WTC11 (cell line): Measurements from ENCODE around the gene RIPOR3. TPM values are rescaled to one million over a fixed set of nuclear protein-coding genes. Genes with fewer than 3 reads are reported as not detected.

ENCODE experiments used
- ATAC-seq: fragments of 200-7000 bp; cut with Tn5 transposase; 2 replicates; pipeline ENCODE4 v1.10.0; 2021; ENCODE audit warnings: mild to moderate bottlenecking, moderate library complexity
- CTCF ChIA-PET: fragments of 300-600 bp; sonication (Branson Sonifier 250); formaldehyde crosslinking; loops from one replicate; lab custom pipeline; 2021; ENCODE audit warnings: antibody characterized with exemption; lab: Charles Lee
- POLR2A ChIA-PET: fragments of 350-600 bp; sonication (Branson Sonifier 250); formaldehyde crosslinking; loops from one replicate; lab custom pipeline; 2021; ENCODE audit warnings: antibody characterized with exemption; lab: Charles Lee
- DNase-seq: peaks from one replicate; pipeline ENCODE4 v3.0.0; 2021; ENCODE audit warnings: low spot score
- H3K27ac Mint-ChIP-seq: 2 replicates; pipeline ENCODE4 v1.8.0; 2021; ENCODE audit warnings: mixed read lengths
- H3K27me3 Mint-ChIP-seq: 2 replicates; pipeline ENCODE4 v1.8.0; 2021; ENCODE audit warnings: low read depth, mild to moderate bottlenecking, moderate library complexity, mixed read lengths
- H3K36me3 Mint-ChIP-seq: 2 replicates; pipeline ENCODE4 v1.8.0; 2021; ENCODE audit warnings: mixed read lengths
- H3K4me1 Mint-ChIP-seq: 2 replicates; pipeline ENCODE4 v1.8.0; 2022; ENCODE audit warnings: mixed read lengths
- H3K4me3 Mint-ChIP-seq: 2 replicates; pipeline ENCODE4 v1.8.0; 2021; ENCODE audit warnings: mild to moderate bottlenecking, moderate library complexity, mixed read lengths
- H3K9me3 Mint-ChIP-seq: 2 replicates; pipeline ENCODE4 v1.8.0; 2021; ENCODE audit warnings: mixed read lengths
- CREB1 ChIP-seq: sonication (generic); formaldehyde crosslinking; IDR thresholded peaks from 2 replicates; pipeline ENCODE4 v1.8.0; 2023; ENCODE audit warnings: mild to moderate bottlenecking, missing genetic modification reagents
- GTF2I ChIP-seq: fragments of 250-450 bp; sonication (Bioruptor Pico); conservative IDR thresholded peaks from 2 replicates; pipeline ENCODE4 v1.4.0; 2021; ENCODE audit warnings: mild to moderate bottlenecking
- MYBL2 ChIP-seq: sonication (generic); formaldehyde crosslinking; IDR thresholded peaks from 2 replicates; pipeline ENCODE4 v1.8.1; 2023; ENCODE audit warnings: mild to moderate bottlenecking, moderate library complexity, missing genetic modification reagents
- NFATC4 ChIP-seq: fragments of 250-450 bp; sonication (Bioruptor Pico); IDR thresholded peaks from 2 replicates; pipeline ENCODE4 v1.9.0; 2021; ENCODE audit warnings: mild to moderate bottlenecking
- NFE2L1 ChIP-seq: sonication (generic); formaldehyde crosslinking; IDR thresholded peaks from 2 replicates; pipeline ENCODE4 v1.8.1; 2023; ENCODE audit warnings: missing genetic modification reagents
- NFYB ChIP-seq: sonication (generic); formaldehyde crosslinking; conservative IDR thresholded peaks from 2 replicates; pipeline ENCODE4 v1.8.0; 2022; ENCODE audit warnings: low read depth, missing genetic modification reagents
- NR1H2 ChIP-seq: sonication (generic); formaldehyde crosslinking; IDR thresholded peaks from 2 replicates; pipeline ENCODE4 v1.9.0; 2021; ENCODE audit warnings: mild to moderate bottlenecking, moderate library complexity, missing genetic modification reagents
- OVOL2 ChIP-seq: fragments of 250-450 bp; sonication (Bioruptor Pico); IDR thresholded peaks from 2 replicates; pipeline ENCODE4 v1.9.0; 2021; ENCODE audit warnings: mild to moderate bottlenecking, borderline replicate concordance
- SP1 ChIP-seq: sonication (generic); formaldehyde crosslinking; conservative IDR thresholded peaks from 2 replicates; pipeline ENCODE4 v1.8.1; 2022; ENCODE audit warnings: missing genetic modification reagents
- TCF7 ChIP-seq: sonication (generic); formaldehyde crosslinking; IDR thresholded peaks from 2 replicates; pipeline ENCODE4 v1.8.0; 2022; ENCODE audit warnings: mild to moderate bottlenecking, low read depth, missing genetic modification reagents, moderate library complexity
- TEAD4 ChIP-seq: sonication (generic); formaldehyde crosslinking; IDR thresholded peaks from 2 replicates; pipeline ENCODE4 v1.8.0; 2022; ENCODE audit warnings: mild to moderate bottlenecking, missing genetic modification reagents
- ZNF138 ChIP-seq: sonication (generic); formaldehyde crosslinking; conservative IDR thresholded peaks from 2 replicates; pipeline ENCODE4 v1.8.1; 2022; ENCODE audit warnings: mild to moderate bottlenecking, moderate library complexity, missing genetic modification reagents
- total RNA-seq: library from RNA; stranded (reverse); gene quantifications from 3 replicates; pipeline ENCODE4 v1.2.3, GENCODE V29; 2021
- TF ChIP-seq, protein P1 (sequence below): sonication (generic); formaldehyde crosslinking; IDR thresholded peaks from 2 replicates; pipeline ENCODE4 v1.8.1; 2022; ENCODE audit warnings: low read depth, mild to moderate bottlenecking, moderate library complexity, missing genetic modification reagents, borderline replicate concordance
- TF ChIP-seq, protein P2 (sequence below): fragments of 250-450 bp; sonication (Bioruptor Pico); IDR thresholded peaks from 2 replicates; pipeline ENCODE4 v1.9.0; 2021; ENCODE audit warnings: moderate library complexity, mild to moderate bottlenecking, inconsistent platforms, borderline replicate concordance
- TF ChIP-seq, protein P3 (sequence below): sonication (generic); formaldehyde crosslinking; IDR thresholded peaks from 2 replicates; pipeline ENCODE4 v1.8.1; 2023; ENCODE audit warnings: mild to moderate bottlenecking, missing genetic modification reagents, borderline replicate concordance
- TF ChIP-seq, protein P4 (sequence below): sonication (generic); formaldehyde crosslinking; IDR thresholded peaks from 2 replicates; pipeline ENCODE4 v1.8.0; 2022; ENCODE audit warnings: missing genetic modification reagents
- TF ChIP-seq, protein P5 (sequence below): sonication (generic); formaldehyde crosslinking; IDR thresholded peaks from 2 replicates; pipeline ENCODE4 v1.8.1; 2022; ENCODE audit warnings: missing genetic modification reagents, borderline replicate concordance
- TF ChIP-seq, protein P6 (sequence below): sonication (generic); formaldehyde crosslinking; IDR thresholded peaks from 2 replicates; pipeline ENCODE4 v1.8.1; 2023; ENCODE audit warnings: mild to moderate bottlenecking, missing genetic modification reagents
- TF ChIP-seq, protein P7 (sequence below): sonication (generic); formaldehyde crosslinking; IDR thresholded peaks from 2 replicates; pipeline ENCODE4 v1.8.1; 2023; ENCODE audit warnings: mild to moderate bottlenecking, missing genetic modification reagents, moderate library complexity

The RIPOR3 gene
- total RNA-seq, 1 experiment from 2014 or later = 6.5 TPM

DNA sequence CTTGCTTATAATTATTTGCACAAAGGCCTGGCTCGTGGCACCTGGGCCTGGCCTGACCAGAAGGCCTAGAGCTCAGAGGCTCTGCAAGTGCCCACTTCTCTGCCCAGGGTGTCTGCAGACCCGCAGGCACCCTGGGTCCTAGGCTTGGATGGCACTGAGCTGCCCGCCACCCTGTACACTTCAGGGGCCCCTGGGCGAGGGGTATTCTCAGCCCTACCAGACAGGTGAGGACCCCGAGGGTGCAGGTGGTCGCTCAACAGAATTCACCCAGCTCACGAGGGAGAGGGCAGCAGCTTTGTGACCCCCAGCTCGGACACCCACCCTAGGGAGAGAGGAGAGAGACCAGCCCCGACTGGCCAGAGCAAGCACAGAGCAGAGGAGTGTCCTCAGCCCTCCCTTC lies 83.9 kb downstream of the RIPOR3 start:
- Mint-ChIP-seq H3K27me3 (no peaks in the 10 kb centered on the region), H3K4me1 (peaks cover 7% of the 10 kb centered on the region), H3K27ac (no peak overlapping the region), H3K4me3 (no peak overlapping the region), H3K9me3 (no peaks in the 10 kb centered on the region), H3K36me3 (no peaks in the 10 kb centered on the region)
- ATAC-seq (no peak), DNase-seq (no peak)
- POLR2A ChIA-PET = no interaction called here
- CTCF ChIA-PET = interaction anchor here (1.3 kb wide), 1 partner anchor 187 kb away, joined by 3 read pairs; the partner anchor contains the start of gene BCAS4
- TF ChIP-seq, protein P1, sequence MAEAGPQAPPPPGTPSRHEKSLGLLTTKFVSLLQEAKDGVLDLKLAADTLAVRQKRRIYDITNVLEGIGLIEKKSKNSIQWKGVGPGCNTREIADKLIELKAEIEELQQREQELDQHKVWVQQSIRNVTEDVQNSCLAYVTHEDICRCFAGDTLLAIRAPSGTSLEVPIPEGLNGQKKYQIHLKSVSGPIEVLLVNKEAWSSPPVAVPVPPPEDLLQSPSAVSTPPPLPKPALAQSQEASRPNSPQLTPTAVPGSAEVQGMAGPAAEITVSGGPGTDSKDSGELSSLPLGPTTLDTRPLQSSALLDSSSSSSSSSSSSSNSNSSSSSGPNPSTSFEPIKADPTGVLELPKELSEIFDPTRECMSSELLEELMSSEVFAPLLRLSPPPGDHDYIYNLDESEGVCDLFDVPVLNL = no peak
- TF ChIP-seq, protein P2, sequence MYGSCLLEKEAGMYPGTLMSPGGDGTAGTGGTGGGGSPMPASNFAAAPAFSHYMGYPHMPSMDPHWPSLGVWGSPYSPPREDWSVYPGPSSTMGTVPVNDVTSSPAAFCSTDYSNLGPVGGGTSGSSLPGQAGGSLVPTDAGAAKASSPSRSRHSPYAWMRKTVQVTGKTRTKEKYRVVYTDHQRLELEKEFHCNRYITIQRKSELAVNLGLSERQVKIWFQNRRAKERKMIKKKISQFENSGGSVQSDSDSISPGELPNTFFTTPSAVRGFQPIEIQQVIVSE = no peak

DNA sequence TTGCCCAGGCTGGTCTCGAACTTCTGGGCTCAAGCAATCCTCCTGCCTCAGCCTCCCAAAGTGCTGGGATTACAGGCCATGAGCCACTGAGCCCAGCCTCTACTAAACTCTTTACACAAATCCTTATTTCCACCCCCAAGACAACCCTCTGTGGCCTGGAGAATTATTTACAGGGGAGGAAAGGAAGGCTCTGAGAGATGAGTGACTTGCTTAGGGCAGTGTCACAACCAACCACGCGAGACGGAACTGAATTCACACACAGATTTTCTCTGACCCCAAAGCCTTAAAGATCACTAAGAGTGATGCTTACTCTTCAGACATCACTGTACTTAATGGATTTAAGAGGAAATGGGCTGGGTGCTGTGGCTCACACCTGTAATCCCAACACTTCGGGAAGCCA lies 86.2 kb downstream of the RIPOR3 start:
- ChIA-PET POLR2A (interaction anchor here (0.6 kb wide), 1 partner anchor 13 kb away, joined by 3 read pairs; no protein-coding TSS in a partner anchor), CTCF (interaction anchor here (0.5 to 1.4 kb wide), 5 partner anchors 17 to 829 kb away, joined by 3 to 4 read pairs (median 3); no protein-coding TSS in a partner anchor)
- H3K4me3 Mint-ChIP-seq = no peak overlapping the region
- H3K9me3 Mint-ChIP-seq = no peaks in the 10 kb centered on the region
- H3K36me3 Mint-ChIP-seq = no peaks in the 10 kb centered on the region
- H3K27me3 Mint-ChIP-seq = no peaks in the 10 kb centered on the region
- DNase-seq (no peak), ATAC-seq (no peak)
- TF ChIP-seq NFE2L1 (CRISPR knock-in tag) (no peak), NFATC4 (CRISPR knock-in tag) (no peak), OVOL2 (no peak)
- TF ChIP-seq, protein P3, sequence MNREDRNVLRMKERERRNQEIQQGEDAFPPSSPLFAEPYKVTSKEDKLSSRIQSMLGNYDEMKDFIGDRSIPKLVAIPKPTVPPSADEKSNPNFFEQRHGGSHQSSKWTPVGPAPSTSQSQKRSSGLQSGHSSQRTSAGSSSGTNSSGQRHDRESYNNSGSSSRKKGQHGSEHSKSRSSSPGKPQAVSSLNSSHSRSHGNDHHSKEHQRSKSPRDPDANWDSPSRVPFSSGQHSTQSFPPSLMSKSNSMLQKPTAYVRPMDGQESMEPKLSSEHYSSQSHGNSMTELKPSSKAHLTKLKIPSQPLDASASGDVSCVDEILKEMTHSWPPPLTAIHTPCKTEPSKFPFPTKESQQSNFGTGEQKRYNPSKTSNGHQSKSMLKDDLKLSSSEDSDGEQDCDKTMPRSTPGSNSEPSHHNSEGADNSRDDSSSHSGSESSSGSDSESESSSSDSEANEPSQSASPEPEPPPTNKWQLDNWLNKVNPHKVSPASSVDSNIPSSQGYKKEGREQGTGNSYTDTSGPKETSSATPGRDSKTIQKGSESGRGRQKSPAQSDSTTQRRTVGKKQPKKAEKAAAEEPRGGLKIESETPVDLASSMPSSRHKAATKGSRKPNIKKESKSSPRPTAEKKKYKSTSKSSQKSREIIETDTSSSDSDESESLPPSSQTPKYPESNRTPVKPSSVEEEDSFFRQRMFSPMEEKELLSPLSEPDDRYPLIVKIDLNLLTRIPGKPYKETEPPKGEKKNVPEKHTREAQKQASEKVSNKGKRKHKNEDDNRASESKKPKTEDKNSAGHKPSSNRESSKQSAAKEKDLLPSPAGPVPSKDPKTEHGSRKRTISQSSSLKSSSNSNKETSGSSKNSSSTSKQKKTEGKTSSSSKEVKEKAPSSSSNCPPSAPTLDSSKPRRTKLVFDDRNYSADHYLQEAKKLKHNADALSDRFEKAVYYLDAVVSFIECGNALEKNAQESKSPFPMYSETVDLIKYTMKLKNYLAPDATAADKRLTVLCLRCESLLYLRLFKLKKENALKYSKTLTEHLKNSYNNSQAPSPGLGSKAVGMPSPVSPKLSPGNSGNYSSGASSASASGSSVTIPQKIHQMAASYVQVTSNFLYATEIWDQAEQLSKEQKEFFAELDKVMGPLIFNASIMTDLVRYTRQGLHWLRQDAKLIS = no peak
- TF ChIP-seq, protein P4, sequence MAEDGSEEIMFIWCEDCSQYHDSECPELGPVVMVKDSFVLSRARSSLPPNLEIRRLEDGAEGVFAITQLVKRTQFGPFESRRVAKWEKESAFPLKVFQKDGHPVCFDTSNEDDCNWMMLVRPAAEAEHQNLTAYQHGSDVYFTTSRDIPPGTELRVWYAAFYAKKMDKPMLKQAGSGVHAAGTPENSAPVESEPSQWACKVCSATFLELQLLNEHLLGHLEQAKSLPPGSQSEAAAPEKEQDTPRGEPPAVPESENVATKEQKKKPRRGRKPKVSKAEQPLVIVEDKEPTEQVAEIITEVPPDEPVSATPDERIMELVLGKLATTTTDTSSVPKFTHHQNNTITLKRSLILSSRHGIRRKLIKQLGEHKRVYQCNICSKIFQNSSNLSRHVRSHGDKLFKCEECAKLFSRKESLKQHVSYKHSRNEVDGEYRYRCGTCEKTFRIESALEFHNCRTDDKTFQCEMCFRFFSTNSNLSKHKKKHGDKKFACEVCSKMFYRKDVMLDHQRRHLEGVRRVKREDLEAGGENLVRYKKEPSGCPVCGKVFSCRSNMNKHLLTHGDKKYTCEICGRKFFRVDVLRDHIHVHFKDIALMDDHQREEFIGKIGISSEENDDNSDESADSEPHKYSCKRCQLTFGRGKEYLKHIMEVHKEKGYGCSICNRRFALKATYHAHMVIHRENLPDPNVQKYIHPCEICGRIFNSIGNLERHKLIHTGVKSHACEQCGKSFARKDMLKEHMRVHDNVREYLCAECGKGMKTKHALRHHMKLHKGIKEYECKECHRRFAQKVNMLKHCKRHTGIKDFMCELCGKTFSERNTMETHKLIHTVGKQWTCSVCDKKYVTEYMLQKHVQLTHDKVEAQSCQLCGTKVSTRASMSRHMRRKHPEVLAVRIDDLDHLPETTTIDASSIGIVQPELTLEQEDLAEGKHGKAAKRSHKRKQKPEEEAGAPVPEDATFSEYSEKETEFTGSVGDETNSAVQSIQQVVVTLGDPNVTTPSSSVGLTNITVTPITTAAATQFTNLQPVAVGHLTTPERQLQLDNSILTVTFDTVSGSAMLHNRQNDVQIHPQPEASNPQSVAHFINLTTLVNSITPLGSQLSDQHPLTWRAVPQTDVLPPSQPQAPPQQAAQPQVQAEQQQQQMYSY (CRISPR knock-in tag) = no peak
- TF ChIP-seq, protein P5, sequence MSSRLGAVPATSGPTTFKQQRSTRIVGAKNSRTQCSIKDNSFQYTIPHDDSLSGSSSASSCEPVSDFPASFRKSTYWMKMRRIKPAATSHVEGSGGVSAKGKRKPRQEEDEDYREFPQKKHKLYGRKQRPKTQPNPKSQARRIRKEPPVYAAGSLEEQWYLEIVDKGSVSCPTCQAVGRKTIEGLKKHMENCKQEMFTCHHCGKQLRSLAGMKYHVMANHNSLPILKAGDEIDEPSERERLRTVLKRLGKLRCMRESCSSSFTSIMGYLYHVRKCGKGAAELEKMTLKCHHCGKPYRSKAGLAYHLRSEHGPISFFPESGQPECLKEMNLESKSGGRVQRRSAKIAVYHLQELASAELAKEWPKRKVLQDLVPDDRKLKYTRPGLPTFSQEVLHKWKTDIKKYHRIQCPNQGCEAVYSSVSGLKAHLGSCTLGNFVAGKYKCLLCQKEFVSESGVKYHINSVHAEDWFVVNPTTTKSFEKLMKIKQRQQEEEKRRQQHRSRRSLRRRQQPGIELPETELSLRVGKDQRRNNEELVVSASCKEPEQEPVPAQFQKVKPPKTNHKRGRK = no peak
- no peak overlapping the region for H3K27ac Mint-ChIP-seq
- H3K4me1 Mint-ChIP-seq = no peaks in the 10 kb centered on the region

DNA sequence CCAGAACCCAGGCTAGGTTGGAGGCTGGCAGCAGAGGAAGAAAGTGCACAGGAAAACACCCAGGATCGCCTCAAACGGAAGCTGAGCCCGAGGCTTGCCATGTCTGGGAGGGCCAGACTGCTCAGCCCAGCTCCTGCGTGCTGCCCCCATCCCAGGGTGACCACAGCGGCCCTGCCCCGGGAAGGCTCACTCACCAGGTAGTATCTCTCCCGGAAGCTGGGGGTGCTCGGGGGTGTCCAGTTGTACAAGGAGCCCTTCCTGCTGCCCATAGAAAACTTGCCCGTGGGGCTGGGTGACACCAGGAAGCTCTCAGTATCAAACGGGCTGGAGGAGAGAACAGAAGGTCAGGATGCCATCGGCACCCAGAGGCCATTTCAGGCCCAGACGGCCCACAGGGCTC lies 86.9 kb downstream of the RIPOR3 start:
- Mint-ChIP-seq H3K4me3 (no peak overlapping the region), H3K27me3 (no peaks in the 10 kb centered on the region), H3K9me3 (no peaks in the 10 kb centered on the region), H3K36me3 (no peaks in the 10 kb centered on the region), H3K4me1 (no peaks in the 10 kb centered on the region), H3K27ac (no peak overlapping the region)
- CTCF ChIA-PET = interaction anchor here (0.5 to 1.2 kb wide), 4 partner anchors 16 to 828 kb away, joined by 3 to 4 read pairs (median 3); partner anchors contain the start of gene BCAS4
- DNase-seq (no peak), ATAC-seq (no peak)
- POLR2A ChIA-PET = interaction anchor here (0.6 kb wide), 1 partner anchor 12 kb away, joined by 3 read pairs; no protein-coding TSS in a partner anchor
- TF ChIP-seq GTF2I (CRISPR knock-in tag) (no peak), MYBL2 (no peak), ZNF138 (CRISPR knock-in tag) (no peak), TCF7 (CRISPR knock-in tag) (no peak), NR1H2 (no peak), TEAD4 (no peak), NFYB (CRISPR knock-in tag) (no peak), SP1 (CRISPR knock-in tag) (no peak), CREB1 (CRISPR knock-in tag) (no peak)
- TF ChIP-seq, protein P6, sequence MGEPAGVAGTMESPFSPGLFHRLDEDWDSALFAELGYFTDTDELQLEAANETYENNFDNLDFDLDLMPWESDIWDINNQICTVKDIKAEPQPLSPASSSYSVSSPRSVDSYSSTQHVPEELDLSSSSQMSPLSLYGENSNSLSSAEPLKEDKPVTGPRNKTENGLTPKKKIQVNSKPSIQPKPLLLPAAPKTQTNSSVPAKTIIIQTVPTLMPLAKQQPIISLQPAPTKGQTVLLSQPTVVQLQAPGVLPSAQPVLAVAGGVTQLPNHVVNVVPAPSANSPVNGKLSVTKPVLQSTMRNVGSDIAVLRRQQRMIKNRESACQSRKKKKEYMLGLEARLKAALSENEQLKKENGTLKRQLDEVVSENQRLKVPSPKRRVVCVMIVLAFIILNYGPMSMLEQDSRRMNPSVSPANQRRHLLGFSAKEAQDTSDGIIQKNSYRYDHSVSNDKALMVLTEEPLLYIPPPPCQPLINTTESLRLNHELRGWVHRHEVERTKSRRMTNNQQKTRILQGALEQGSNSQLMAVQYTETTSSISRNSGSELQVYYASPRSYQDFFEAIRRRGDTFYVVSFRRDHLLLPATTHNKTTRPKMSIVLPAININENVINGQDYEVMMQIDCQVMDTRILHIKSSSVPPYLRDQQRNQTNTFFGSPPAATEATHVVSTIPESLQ = no peak
- TF ChIP-seq, protein P7, sequence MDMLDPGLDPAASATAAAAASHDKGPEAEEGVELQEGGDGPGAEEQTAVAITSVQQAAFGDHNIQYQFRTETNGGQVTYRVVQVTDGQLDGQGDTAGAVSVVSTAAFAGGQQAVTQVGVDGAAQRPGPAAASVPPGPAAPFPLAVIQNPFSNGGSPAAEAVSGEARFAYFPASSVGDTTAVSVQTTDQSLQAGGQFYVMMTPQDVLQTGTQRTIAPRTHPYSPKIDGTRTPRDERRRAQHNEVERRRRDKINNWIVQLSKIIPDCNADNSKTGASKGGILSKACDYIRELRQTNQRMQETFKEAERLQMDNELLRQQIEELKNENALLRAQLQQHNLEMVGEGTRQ (CRISPR knock-in tag) = no peak
